Loucy (cell line): ENCODE results near the gene TAF11L9.
"Not testable (repeated sequence)": the region's sequence is repeated elsewhere in the genome, so short reads cannot be mapped to it uniquely, and the experiment has no call there.

Source experiments
- CTCF ChIP-seq: fragments of 200-600 bp; sonication (generic); conservative IDR thresholded peaks from 2 replicates; pipeline ENCODE4 v1.5.1; 2014; ENCODE audit warnings: mild to moderate bottlenecking, antibody characterized with exemption, low read length
- EZH2phosphoT487 ChIP-seq: fragments of 200-600 bp; IDR thresholded peaks from 2 replicates; pipeline ENCODE4 v1.6.1; 2018; ENCODE audit warnings: antibody characterized with exemption, mild to moderate bottlenecking, moderate library complexity, borderline replicate concordance

DNA sequence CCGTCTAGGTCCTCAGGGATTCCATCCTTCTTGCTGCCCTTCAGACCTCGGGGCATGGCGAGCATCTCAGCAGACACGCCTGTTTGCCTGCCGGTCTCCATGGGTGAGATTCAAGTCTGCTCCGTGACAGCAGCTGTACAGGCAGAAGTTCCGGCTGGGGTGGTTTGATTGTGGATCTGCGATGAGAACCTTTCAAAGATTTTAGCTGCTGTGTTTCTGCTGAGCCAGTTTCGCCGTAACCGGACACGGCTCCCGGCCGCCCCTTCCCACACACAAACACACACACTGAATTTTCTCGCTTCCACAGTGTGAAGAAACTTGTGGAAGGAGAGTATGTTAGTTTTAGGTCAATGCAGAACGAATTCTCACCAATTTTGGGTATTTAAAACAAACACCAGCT lies 3.3 kb downstream of the TAF11L9 start, which contains the start of gene TAF11L8:
- not testable (repeated sequence) for TF ChIP-seq CTCF, EZH2phosphoT487
